CD4-positive, alpha-beta T cell (primary cell): ENCODE measurements around the gene POLR3E. TPM values are rescaled to one million over a fixed set of nuclear protein-coding genes. Genes with fewer than 3 reads are reported as not detected.

ENCODE experiments used
- ATAC-seq: fragments of 200-7000 bp; cut with Tn5 transposase; one replicate; pipeline ENCODE4 v1.10.0; 2022; ENCODE audit warnings: mild to moderate bottlenecking; ENCODE audit not compliant: poor library complexity
- CTCF ChIA-PET: fragments of 350-600 bp; sonication (Branson Sonifier 250); formaldehyde crosslinking; loops from one replicate; lab custom pipeline; 2021; ENCODE audit warnings: antibody characterized with exemption, inconsistent platforms; lab: Charles Lee
- POLR2A ChIA-PET: fragments of 350-600 bp; sonication (Branson Sonifier 250); formaldehyde crosslinking; loops from one replicate; lab custom pipeline; 2021; ENCODE audit warnings: antibody characterized with exemption, inconsistent platforms; lab: Charles Lee
- DNase-seq, 14 experiments: peaks; one replicate each; pipeline ENCODE4 v3.0.0-alpha.2; 2013 to 2020; ENCODE audit warnings: mixed read lengths in 2 of 14
- H3K27ac ChIP-seq, 2 donors: one replicate each; pipeline versions ENCODE4 v1.5.1 to v1.7.0; 2013; ENCODE audit warnings: low read length in 2 of 2, low read depth in 1 of 2, mild to moderate bottlenecking in 1 of 2
- H3K27me3 ChIP-seq, 2 experiments: 1 replicate in 1 of 2; 2 replicates in 1 of 2; pipeline versions ENCODE4 v1.6.1 to v1.7.0; 2013; ENCODE audit warnings: low read length in 2 of 2, control low read depth in 1 of 2, mild to moderate bottlenecking in 1 of 2, moderate library complexity in 1 of 2; ENCODE audit not compliant: insufficient read depth in 2 of 2, control insufficient read depth in 1 of 2
- H3K36me3 ChIP-seq: one replicate; pipeline ENCODE4 v1.6.1; 2013; ENCODE audit warnings: low read length, control low read depth; ENCODE audit not compliant: insufficient read depth
- H3K4me1 ChIP-seq: one replicate; pipeline ENCODE4 v1.6.1; 2013; ENCODE audit warnings: low read length, control low read depth; ENCODE audit not compliant: insufficient read depth
- H3K4me3 ChIP-seq: one replicate; pipeline ENCODE4 v1.5.1; 2013; ENCODE audit warnings: mild to moderate bottlenecking, low read length, moderate library complexity
- H3K9me3 ChIP-seq, 2 experiments: 1 replicate in 1 of 2; 2 replicates in 1 of 2; pipeline versions ENCODE4 v1.6.1 to v1.7.0; 2013; ENCODE audit warnings: low read length in 2 of 2, mild to moderate bottlenecking in 2 of 2, control low read depth in 1 of 2, moderate library complexity in 1 of 2; ENCODE audit not compliant: control insufficient read depth in 1 of 2, insufficient read depth in 1 of 2
- H3K27ac Mint-ChIP-seq: one replicate; pipeline ENCODE4 v1.8.0; 2020; ENCODE audit warnings: mixed read lengths
- H3K27me3 Mint-ChIP-seq: one replicate; pipeline ENCODE4 v1.8.0; 2021; ENCODE audit warnings: mixed read lengths
- H3K36me3 Mint-ChIP-seq: one replicate; pipeline ENCODE4 v1.8.0; 2021; ENCODE audit warnings: low read depth, mixed read lengths
- H3K4me1 Mint-ChIP-seq: one replicate; pipeline ENCODE4 v1.8.0; 2021; ENCODE audit warnings: low read depth, mixed read lengths
- H3K4me3 Mint-ChIP-seq: one replicate; pipeline ENCODE4 v1.8.0; 2020; ENCODE audit warnings: mild to moderate bottlenecking, mixed read lengths
- H3K9me3 Mint-ChIP-seq: one replicate; pipeline ENCODE4 v1.8.0; 2020; ENCODE audit warnings: mixed read lengths
- intact Hi-C, 2 experiments: fragments of 100-400 bp; cut with DNase I in 1 of 2; cut with micrococcal nuclease in 1 of 2; formaldehyde crosslinking; loops; one replicate each; pipeline versions ENCODE4 v1.15.1 to v1.9.0; 2023 to 2025; cut with DNase I, micrococcal nuclease
- total RNA-seq, 174 experiments: library from RNA in 2 of 174; stranded (reverse) in 2 of 174; gene quantifications; one replicate each; pipeline ENCODE4 v1.2.3 and lab custom pipeline; 2021 to 2026
- TF ChIP-seq, protein P1 (sequence below): fragments of 200-600 bp; IDR thresholded peaks from one replicate; pipeline ENCODE4 v1.8.0; 2022; ENCODE audit warnings: antibody characterized with exemption, mild to moderate bottlenecking

POLR3E gene
- total RNA-seq, 2 experiments from 2014 or later = 239 to 242 TPM

DNA sequence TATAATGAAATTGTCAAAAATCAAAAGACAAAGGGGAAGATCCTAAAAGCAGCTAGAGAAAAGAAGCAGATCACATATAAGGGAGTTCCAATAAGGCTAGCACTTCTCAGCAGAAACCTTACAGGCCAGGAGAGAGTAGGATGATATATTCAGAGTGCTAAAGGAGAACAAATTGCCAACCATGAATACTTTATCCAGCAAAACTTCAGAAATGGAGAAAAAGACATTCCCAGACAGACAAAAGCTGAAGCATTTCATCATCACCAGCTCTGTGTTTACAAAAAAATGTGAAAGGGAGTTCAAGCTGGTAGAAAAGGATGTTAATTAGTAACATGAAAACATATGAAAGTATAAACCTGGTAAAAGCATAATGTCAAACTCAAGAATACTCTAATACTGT lies 39.8 kb downstream of the POLR3E start:
- Mint-ChIP-seq H3K27ac (no peak overlapping the region), H3K9me3 (peaks cover 24% of the 10 kb centered on the region), H3K4me3 (no peak overlapping the region), H3K27me3 (no peaks in the 10 kb centered on the region), H3K4me1 (peaks cover 32% of the 10 kb centered on the region), H3K36me3 (peaks cover 95% of the 10 kb centered on the region)
- TF ChIP-seq, protein P1, sequence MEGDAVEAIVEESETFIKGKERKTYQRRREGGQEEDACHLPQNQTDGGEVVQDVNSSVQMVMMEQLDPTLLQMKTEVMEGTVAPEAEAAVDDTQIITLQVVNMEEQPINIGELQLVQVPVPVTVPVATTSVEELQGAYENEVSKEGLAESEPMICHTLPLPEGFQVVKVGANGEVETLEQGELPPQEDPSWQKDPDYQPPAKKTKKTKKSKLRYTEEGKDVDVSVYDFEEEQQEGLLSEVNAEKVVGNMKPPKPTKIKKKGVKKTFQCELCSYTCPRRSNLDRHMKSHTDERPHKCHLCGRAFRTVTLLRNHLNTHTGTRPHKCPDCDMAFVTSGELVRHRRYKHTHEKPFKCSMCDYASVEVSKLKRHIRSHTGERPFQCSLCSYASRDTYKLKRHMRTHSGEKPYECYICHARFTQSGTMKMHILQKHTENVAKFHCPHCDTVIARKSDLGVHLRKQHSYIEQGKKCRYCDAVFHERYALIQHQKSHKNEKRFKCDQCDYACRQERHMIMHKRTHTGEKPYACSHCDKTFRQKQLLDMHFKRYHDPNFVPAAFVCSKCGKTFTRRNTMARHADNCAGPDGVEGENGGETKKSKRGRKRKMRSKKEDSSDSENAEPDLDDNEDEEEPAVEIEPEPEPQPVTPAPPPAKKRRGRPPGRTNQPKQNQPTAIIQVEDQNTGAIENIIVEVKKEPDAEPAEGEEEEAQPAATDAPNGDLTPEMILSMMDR = no peak
- CTCF ChIA-PET = interaction anchor here (1.4 kb wide), 1 partner anchor 16 kb away, joined by 5 read pairs; no protein-coding TSS in a partner anchor
- no peaks in the 10 kb centered on the region for H3K27me3 ChIP-seq
- H3K4me3 ChIP-seq = no peak overlapping the region
- H3K27ac ChIP-seq = no peak overlapping the region
- intact Hi-C loops = no loop called here
- H3K4me1 ChIP-seq = no peaks in the 10 kb centered on the region
- H3K36me3 ChIP-seq = peaks cover 40% of the 10 kb centered on the region
- no peak for DNase-seq
- no peak for ATAC-seq
- POLR2A ChIA-PET = interaction anchor here (1.2 to 1.9 kb wide), 6 partner anchors 16 to 38 kb away, joined by 4 to 10 read pairs (median 6); no protein-coding TSS in a partner anchor
- peaks cover 29 to 43% of the 10 kb centered on the region in 2 experiments for H3K9me3 ChIP-seq

DNA sequence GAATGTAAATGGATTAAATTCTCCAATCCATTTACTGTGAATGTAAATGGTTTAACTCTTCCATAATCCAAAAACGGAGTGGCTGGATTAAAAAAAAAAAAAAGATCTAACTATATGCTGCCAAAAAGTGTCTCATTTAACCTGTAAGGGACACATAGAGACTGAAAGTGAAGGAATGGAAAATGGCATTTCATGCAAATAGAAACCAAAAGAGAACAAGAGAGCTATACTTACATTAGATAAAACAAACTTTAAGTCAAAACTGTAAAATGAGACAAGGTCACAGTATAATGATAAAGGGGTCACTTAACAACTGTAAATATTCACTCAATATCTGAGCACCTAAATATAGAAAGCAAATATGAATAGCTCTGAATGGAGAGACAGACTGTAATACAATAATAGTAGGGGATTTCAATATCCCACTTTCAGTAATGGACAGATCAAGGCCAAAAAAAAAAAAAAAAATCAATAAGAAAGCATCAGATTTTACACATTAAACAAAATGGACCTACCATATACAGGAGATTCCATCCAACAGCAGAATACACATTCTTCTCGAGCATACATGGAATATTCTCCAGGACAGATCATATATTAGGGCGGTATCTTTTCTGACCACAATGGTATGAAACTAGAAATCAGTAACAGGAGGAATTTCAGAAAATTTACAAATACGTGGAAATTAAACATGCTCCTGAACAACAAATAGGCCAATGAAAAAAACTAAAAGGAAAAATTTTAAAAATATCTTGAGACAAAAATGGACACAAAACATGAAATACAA lies 40.8 kb downstream of the POLR3E start:
- Mint-ChIP-seq H3K27me3 (no peaks in the 10 kb centered on the region), H3K4me3 (no peak overlapping the region), H3K27ac (peak overlapping the region; percentile 73), H3K4me1 (peaks cover 42% of the 10 kb centered on the region), H3K9me3 (peaks cover 24% of the 10 kb centered on the region), H3K36me3 (peaks cover 97% of the 10 kb centered on the region)
- no peaks in the 10 kb centered on the region for H3K27me3 ChIP-seq
- no peak overlapping the region for H3K4me3 ChIP-seq
- no peak for ATAC-seq
- peaks cover 37% of the 10 kb centered on the region for H3K36me3 ChIP-seq
- DNase-seq = no peak
- H3K9me3 ChIP-seq = peaks cover 29 to 43% of the 10 kb centered on the region in 2 experiments
- TF ChIP-seq, protein P1 = no peak
- POLR2A ChIA-PET = interaction anchor here (0.6 to 1.9 kb wide), 6 partner anchors 15 to 761 kb away, joined by 3 to 10 read pairs (median 6); no protein-coding TSS in a partner anchor
- CTCF ChIA-PET = interaction anchor here (0.6 to 2.1 kb wide), 6 partner anchors 8 to 183 kb away, joined by 3 to 7 read pairs (median 4); no protein-coding TSS in a partner anchor
- H3K27ac ChIP-seq = no peak overlapping the region
- H3K4me1 ChIP-seq = no peaks in the 10 kb centered on the region
- intact Hi-C loops = no loop called here

DNA sequence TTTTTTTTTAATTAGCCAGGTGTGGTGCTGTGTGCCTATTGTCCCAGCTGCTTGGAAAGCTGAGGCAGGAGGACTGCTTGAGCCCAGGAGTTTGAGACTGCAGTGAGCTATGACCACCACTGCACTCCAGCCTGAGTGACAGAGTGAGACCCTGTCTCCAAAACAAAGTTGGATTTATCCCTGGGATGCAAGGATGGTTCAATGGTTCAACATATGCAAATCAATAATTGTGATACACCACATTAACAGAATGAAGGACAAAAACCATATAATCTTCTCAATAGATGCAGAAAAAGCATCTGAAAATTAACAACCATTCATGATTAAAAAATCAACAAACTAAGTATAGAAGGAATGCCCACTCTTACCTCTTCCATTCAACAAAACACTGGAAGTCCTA lies 43.7 kb downstream of the POLR3E start:
- Histone ChIP-seq H3K27me3 (no peaks in the 10 kb centered on the region), H3K27ac (no peak overlapping the region), H3K4me1 (no peaks in the 10 kb centered on the region), H3K4me3 (no peak overlapping the region), H3K9me3 (peaks cover 23 to 41% of the 10 kb centered on the region in 2 experiments), H3K36me3 (peaks cover 22% of the 10 kb centered on the region)
- Mint-ChIP-seq H3K27me3 (no peaks in the 10 kb centered on the region), H3K9me3 (peaks cover 24% of the 10 kb centered on the region), H3K4me1 (peaks cover 39% of the 10 kb centered on the region), H3K4me3 (no peak overlapping the region), H3K36me3 (peaks cover 94% of the 10 kb centered on the region), H3K27ac (peak overlapping the region; percentile 85)
- ChIA-PET CTCF (interaction anchor here (0.7 kb wide), 2 partner anchors 11 to 378 kb away, joined by 3 to 4 read pairs; no protein-coding TSS in a partner anchor), POLR2A (no interaction called here)
- DNase-seq = no peak
- TF ChIP-seq, protein P1 = no peak
- ATAC-seq = no peak
- intact Hi-C loops = no loop called here
